Right cardiac atrium (tissue), 5 donors: ENCODE measurements around the gene TAMALIN. TPM values are rescaled to one million over a fixed set of nuclear protein-coding genes. Genes with fewer than 3 reads are reported as not detected.

Source experiments
- ATAC-seq, 2 donors: fragments of 200-7000 bp; cut with Tn5 transposase; one replicate each; pipeline versions ENCODE4 v1.8.0 to v1.9.1; 2020; ENCODE audit warnings: moderate library complexity in 2 of 2, mild to moderate bottlenecking in 1 of 2
- DNase-seq, 3 donors: peaks; one replicate each; pipeline ENCODE4 v3.0.0-alpha.2; 2020
- H3K27ac ChIP-seq: one replicate; pipeline ENCODE4 v1.5.1; 2013; ENCODE audit warnings: mild to moderate bottlenecking, low read length, control low read depth, moderate library complexity
- H3K27me3 ChIP-seq: one replicate; pipeline ENCODE4 v1.6.1; 2013; ENCODE audit not compliant: control insufficient read depth, insufficient read depth
- H3K4me1 ChIP-seq: one replicate; pipeline ENCODE4 v1.6.1; 2013; ENCODE audit warnings: low read length; ENCODE audit not compliant: control insufficient read depth, insufficient read depth
- H3K4me3 ChIP-seq: one replicate; pipeline ENCODE4 v1.5.1; 2013; ENCODE audit warnings: low read length, control low read depth
- H3K9me3 ChIP-seq: one replicate; pipeline ENCODE4 v1.6.1; 2013; ENCODE audit warnings: low read length; ENCODE audit not compliant: control insufficient read depth
- WGBS: extraction: QIAGEN DNeasy Blood & Tissue Kit; methylation state at CpG from one replicate; pipeline ENCODE4 v1.1.7; 2013; 5-methylcytosine and 5-hydroxymethylcytosine counted together
- intact Hi-C, 4 donors: fragments of 100-400 bp; cut with DNase I; formaldehyde crosslinking; loops; one replicate each; pipeline versions ENCODE4 v1.11.0 to v1.14.0; 2022 to 2023
- polyA plus RNA-seq: library from polyadenylated mRNA; stranded (reverse); fragments of 200-250 nt; gene quantifications from one replicate; pipeline ENCODE4 v1.2.3, GENCODE V29; 2013
- total RNA-seq, 4 donors: library from RNA; stranded (reverse); fragmentation: NEBNext Ultra II Directional; extraction: Animal tissue kit (Norgen Biotek cat#: 25700); gene quantifications; one replicate each; pipeline ENCODE4 v1.2.1, GENCODE V29; 2021
- donor health status: healthy with polysubstance abuse.
- donor health status: DM: no; HTN: yes; CAD: no.
- donor health status: DM: no; HTN: no; CAD: no.
- donor health status: DM: no; HTN: yes; CAD: no; lungs with severe emphysema.
- donor health status: DM: yes; HTN: yes; CAD: no.

Gene TAMALIN
- total and polyA plus RNA-seq, 5 donors = 20.8 to 39.3 (median 30.3) TPM

DNA sequence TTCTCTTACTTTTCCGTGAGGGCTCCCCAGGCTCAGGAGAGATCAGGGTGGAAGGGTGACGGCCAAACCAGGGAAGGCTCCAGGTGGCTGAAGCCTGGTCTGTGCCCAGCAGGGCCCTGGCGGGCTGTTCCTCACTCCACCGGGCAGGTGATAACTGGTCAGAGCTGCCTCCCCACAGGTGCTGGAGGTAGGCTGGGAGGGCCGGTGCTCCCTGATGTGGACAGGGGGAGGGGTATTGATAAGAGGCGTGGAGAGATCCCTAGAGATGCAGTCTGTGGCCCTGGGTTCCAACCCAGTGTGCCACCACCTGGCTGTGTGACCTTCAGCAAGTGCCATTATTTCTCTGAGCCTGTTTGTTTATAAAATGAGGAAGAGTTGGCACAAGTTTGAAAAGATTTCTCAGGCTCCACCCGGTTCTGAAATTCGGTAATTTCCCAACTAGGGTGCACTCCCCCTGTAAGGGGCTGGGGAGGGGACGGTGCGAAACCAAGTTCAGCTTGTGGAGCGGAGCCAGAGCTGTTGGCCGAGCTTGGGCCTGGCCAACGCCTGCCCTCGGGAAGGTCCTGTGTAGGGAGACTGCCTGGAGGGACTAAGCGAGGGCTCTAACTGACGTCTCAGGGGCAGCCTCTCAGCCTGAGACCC is 43.5 kb downstream of the TAMALIN start:
- DNase-seq (peak; percentile 46 to 87 (median 64)), ATAC-seq (peak in 1 of 2 donors; percentile 24)
- Histone ChIP-seq H3K4me1 (peaks cover 29% of the 10 kb centered on the region), H3K9me3 (no peaks in the 10 kb centered on the region), H3K27me3 (no peaks in the 10 kb centered on the region), H3K27ac (peak overlapping the region; percentile 97), H3K4me3 (peak overlapping the region; percentile 72)
- intact Hi-C loops = no loop called here
- WGBS = 29% methylated on average over 16 of the region's 16 CpGs

DNA sequence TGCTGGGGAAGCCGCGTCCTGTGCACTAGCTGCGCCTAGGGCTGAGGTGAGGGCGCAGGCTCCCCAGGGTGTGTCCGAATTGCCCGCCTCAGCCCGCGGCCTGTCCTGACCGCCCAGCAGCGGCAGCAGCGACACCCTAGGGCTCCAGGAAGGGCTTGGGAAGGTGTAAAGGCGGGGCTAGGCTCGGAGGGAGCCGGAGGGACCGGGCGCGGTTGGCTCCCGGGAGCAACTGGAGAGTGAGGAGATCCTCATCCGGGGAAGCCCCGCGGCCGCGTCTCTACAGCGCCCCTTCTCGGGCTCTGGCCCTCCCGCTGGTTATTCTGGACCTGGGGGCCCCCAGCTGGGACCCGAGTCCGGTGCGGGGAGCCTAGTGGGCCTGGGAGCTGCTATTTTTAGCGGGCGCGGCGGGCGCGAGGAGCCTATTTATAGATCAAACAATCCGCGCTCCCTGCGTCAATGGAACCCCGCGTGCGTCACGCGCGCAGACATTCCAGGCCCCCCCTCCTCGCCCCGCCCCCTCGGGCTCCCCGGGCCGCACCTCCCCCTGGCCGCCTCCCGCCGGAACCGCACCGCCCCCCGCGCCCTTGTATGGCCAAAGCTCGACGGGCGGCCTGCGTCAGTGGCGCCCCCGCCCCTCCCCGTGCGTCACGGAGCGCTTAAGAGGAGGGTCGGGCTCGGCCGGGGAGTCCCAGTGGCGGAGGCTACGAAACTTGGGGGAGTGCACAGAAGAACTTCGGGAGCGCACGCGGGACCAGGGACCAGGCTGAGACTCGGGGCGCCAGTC is 44.2 kb downstream of the TAMALIN start, which contains the start of gene NR4A1:
Gene NR4A1 (plus strand): TSS at position 685 of the 784 bp plus-strand sequence. CDS start 2,887 bp downstream, outside the sequence.
- Histone ChIP-seq H3K4me3 (peak within 1 kb of the TSS; percentile 72), H3K9me3 (no peaks in the 10 kb centered on the region), H3K27me3 (no peaks in the 10 kb centered on the region), H3K4me1 (peaks cover 26% of the 10 kb centered on the region), H3K27ac (peak within 1 kb of the TSS; percentile 97)
- intact Hi-C loops = no loop called here
- peak; percentile 87 to 94 for ATAC-seq
- peak; percentile 99 to 100 (median 100) for DNase-seq
- WGBS = under 1% methylated on average over 77 of the region's 77 CpGs

DNA sequence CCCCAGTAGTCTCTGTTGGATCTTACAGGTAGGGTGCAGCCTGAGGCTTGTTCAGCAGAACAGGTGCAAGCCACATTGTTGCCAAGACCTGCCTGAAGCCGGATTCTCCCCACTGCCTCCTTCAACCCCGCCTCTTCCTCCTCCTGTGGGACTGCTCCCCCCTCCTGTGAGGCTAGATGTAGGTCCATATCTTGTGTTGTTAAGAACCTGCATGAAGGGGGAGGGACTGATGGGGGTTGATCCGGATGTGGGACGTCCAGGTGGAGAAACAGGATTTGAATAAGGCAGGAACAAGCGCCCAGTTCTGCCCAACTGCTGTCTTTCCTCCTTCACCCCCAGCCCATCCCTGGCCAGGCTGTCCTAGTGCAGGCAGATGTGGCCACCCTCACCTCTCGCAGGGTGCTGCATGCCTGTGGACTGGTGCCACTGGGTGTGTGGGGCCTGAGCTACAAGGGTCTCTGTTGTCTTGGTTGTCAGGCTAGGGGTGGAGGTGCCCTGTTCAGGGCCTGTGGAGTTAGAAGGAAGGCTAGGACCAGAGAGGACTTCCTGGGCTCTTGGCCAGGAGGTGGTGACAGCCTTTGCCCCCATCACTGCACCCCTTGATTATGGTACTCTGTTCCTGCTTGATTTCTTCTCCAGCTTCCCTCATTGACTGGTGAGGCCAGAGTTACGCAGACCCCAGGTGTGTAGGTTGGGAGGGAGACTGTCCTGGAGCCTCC is 45.9 kb downstream of the TAMALIN start:
- DNase-seq (peak in 1 of 3 donors; percentile 56), ATAC-seq (no peak)
- H3K4me1 ChIP-seq = peaks cover 23% of the 10 kb centered on the region
- 67% methylated on average over 7 of the region's 7 CpGs for WGBS
- H3K9me3 ChIP-seq = no peaks in the 10 kb centered on the region
- intact Hi-C loops = no loop called here
- peak overlapping the region; percentile 72 for H3K4me3 ChIP-seq
- H3K27ac ChIP-seq = peak overlapping the region; percentile 92
- H3K27me3 ChIP-seq = no peaks in the 10 kb centered on the region

DNA sequence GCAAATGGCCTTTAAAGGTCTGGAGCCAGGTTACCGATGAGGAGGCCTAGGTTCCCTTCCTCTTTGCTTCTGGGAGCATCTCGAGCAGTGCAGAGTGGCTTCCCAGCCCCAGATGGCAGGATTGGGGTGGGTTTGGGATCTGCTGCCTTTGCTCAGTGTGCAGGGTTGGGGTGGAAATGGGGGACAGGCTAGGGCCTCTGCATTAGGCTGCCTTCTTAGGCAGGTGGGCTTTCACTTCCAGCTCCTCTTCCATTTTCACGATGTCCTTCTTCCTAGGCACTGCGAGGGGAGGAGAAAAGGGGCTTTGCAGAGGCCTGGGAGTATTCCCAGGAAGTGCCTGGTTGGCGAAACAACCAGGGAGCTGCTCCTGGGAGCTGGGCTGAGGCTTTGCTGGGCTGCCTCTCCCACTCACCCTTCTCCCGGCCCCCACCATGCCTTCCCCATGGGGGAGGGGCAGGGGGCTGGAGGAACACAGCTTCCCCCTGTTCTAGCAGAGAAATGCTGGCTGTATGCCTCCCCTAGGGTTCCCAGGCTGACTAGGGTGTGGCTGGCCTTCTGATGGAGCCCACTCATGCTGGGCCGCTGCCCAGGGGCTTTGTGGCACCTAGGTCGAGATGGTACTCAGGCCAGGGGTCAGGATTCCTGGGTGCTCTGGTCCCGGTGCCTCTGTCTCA is 46.9 kb downstream of the TAMALIN start:
- H3K27ac ChIP-seq = peak overlapping the region; percentile 9
- H3K9me3 ChIP-seq = no peaks in the 10 kb centered on the region
- H3K27me3 ChIP-seq = no peaks in the 10 kb centered on the region
- DNase-seq (peak in 1 of 3 donors; percentile 63), ATAC-seq (no peak)
- peak overlapping the region; percentile 72 for H3K4me3 ChIP-seq
- peaks cover 23% of the 10 kb centered on the region for H3K4me1 ChIP-seq
- intact Hi-C loops = no loop called here
- 68% methylated on average over 9 of the region's 9 CpGs for WGBS

DNA sequence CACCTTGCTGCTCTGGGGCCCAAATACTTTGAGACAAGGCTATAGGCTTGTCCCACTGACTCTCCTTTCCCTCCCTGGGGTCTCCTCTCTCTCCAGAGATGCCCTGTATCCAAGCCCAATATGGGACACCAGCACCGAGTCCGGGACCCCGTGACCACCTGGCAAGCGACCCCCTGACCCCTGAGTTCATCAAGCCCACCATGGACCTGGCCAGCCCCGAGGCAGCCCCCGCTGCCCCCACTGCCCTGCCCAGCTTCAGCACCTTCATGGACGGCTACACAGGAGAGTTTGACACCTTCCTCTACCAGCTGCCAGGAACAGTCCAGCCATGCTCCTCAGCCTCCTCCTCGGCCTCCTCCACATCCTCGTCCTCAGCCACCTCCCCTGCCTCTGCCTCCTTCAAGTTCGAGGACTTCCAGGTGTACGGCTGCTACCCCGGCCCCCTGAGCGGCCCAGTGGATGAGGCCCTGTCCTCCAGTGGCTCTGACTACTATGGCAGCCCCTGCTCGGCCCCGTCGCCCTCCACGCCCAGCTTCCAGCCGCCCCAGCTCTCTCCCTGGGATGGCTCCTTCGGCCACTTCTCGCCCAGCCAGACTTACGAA is 47.6 kb downstream of the TAMALIN start:
- WGBS = 87% methylated on average over 21 of the region's 21 CpGs
- Histone ChIP-seq H3K27me3 (no peaks in the 10 kb centered on the region), H3K4me1 (peaks cover 21% of the 10 kb centered on the region), H3K27ac (no peak overlapping the region), H3K4me3 (peak overlapping the region; percentile 72), H3K9me3 (no peaks in the 10 kb centered on the region)
- ATAC-seq = no peak
- DNase-seq = peak in 1 of 3 donors; percentile 48
- intact Hi-C loops = no loop called here

DNA sequence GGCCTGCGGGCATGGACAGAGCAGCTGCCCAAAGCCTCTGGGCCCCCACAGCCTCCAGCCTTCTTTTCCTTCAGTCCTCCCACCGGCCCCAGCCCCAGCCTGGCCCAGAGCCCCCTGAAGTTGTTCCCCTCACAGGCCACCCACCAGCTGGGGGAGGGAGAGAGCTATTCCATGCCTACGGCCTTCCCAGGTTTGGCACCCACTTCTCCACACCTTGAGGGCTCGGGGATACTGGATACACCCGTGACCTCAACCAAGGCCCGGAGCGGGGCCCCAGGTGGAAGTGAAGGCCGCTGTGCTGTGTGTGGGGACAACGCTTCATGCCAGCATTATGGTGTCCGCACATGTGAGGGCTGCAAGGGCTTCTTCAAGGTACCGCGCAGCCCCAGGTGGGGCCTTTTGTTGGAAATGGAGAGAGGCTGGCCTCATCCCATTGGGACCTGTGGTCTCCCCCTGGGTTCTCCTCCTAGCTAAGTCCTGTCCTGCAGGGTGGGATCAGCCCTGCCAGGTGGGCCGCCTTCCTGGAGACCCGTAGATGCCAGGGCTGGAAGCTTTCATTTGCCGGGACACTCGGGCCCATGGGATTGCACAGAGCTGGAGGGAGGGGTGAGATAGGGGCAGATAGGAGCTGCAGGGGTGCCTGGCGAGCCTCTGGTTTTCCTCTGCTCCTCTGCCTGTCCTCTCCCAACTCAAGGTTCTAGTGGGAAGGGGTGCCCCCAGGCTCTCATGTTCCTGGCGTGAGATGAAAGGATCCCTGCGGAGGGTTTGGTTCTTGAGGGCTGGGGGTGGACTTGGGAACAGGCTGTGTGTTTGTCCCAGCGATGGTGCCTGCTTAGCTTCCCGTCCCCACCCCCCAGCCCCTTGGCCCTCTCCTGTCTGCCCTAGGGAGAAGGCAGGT is 48.3 kb downstream of the TAMALIN start:
- no peak overlapping the region for H3K4me3 ChIP-seq

DNA sequence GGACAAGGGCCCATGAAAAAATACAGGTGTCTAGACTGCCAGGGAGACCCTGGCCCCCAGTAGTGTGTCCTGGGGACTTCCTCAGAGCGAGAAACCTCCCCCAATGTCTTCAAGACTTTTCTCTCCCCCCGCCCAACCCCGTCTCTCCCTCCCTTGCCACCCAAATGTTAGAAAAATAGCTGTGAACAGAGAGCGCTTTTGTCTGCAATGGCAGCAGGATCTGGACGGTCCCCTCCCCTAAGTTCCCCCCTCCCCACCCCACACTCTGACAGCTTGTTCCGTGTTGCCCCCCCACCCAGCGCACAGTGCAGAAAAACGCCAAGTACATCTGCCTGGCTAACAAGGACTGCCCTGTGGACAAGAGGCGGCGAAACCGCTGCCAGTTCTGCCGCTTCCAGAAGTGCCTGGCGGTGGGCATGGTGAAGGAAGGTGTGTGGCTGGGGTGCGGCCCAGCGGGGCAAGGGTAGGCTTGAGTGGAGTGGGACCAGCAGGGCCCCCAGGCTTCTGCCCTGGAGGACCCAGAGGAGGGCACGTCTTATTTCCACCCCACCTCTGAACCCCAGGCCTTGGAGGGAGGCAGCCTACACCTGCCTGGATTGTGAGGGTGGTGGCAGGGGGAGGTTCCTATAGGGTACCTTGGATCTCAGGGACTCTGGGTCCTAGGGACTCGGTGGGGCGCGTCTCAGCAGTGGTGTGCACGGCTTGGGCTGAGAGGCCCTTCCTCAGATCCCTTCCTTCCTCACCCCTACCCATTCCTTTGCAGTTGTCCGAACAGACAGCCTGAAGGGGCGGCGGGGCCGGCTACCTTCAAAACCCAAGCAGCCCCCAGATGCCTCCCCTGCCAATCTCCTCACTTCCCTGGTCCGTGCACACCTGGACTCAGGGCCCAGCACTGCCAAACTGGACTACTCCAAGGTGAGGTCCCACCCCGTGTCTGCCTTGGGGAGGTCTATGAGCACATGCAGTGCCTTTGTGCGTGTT is 49.3 kb downstream of the TAMALIN start:
- no peak overlapping the region for H3K4me3 ChIP-seq
- peak; percentile 39 to 62 (median 58) for DNase-seq

More for the DNA sequence above, 48.3 kb downstream of the TAMALIN start:
- WGBS = 89% methylated on average over 21 of the region's 21 CpGs
- Histone ChIP-seq H3K9me3 (no peaks in the 10 kb centered on the region), H3K27ac (no peak overlapping the region), H3K4me1 (peaks cover 15% of the 10 kb centered on the region), H3K27me3 (no peaks in the 10 kb centered on the region)
- ATAC-seq (no peak), DNase-seq (peak in 1 of 3 donors; percentile 41)
- intact Hi-C loops = no loop called here

DNA sequence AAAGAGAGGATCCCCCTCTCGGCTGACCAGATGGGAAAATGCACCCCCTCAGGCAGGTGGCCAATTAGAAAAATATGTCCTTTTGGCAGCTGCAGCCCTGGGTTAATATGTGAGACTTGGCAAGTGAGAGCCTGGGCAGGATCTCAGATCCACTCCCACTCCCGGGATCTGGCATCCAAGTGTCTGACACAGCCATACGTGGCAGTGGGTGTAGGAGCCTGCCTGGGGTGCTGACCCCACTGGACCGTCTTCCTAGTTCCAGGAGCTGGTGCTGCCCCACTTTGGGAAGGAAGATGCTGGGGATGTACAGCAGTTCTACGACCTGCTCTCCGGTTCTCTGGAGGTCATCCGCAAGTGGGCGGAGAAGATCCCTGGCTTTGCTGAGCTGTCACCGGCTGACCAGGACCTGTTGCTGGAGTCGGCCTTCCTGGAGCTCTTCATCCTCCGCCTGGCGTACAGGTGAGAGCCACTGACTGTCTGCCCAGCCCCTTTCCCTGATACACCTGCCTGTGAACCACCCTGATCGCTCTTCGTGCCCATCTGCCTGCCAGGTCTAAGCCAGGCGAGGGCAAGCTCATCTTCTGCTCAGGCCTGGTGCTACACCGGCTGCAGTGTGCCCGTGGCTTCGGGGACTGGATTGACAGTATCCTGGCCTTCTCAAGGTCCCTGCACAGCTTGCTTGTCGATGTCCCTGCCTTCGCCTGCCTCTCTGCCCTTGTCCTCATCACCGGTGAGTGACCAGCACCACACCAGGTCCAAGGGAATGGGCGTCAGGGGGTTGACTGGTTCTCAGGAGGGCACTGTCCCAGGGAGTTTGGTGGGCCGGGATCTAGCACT is 50.3 kb downstream of the TAMALIN start:
- ATAC-seq = no peak

More for the DNA sequence above, 49.3 kb downstream of the TAMALIN start:
- 83% methylated on average over 27 of the region's 27 CpGs for WGBS
- Histone ChIP-seq H3K9me3 (no peaks in the 10 kb centered on the region), H3K27me3 (no peaks in the 10 kb centered on the region), H3K27ac (peak overlapping the region; percentile 10), H3K4me1 (peaks cover 12% of the 10 kb centered on the region)
- no peak for ATAC-seq
- intact Hi-C loops = no loop called here

More for the DNA sequence above, 50.3 kb downstream of the TAMALIN start:
- H3K27ac ChIP-seq = peak overlapping the region; percentile 10
- no peaks in the 10 kb centered on the region for H3K9me3 ChIP-seq
- no peaks in the 10 kb centered on the region for H3K27me3 ChIP-seq
- no peak overlapping the region for H3K4me3 ChIP-seq
- intact Hi-C loops = no loop called here
- 77% methylated on average over 23 of the region's 23 CpGs for WGBS
- H3K4me1 ChIP-seq = peaks cover 12% of the 10 kb centered on the region
- DNase-seq = peak in 2 of 3 donors; percentile 51 to 60
